Measurements from ENCODE around the gene CD96. TPM values are rescaled to one million over a fixed set of nuclear protein-coding genes. Genes with fewer than 3 reads are reported as not detected.

Gene CD96
- total RNA-seq, 1 donor from 2014 or later: not detected

DNA sequence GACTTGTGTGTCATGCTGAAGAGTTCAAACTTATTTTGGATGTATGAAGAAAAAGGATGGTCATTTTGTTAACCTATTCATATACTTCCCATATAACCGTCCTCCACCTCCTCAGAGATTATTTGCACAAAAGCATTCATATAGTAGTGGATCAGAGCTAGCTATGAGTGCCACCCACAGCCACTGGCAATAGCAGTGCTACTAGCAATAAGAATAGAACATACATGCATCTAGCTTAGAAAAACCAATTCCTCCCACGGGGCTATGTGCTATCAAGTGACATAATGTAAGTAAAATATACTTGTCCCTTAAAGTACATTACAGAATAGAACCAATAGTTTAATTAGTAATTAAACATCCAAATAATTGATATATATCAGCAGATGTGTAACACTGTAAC is 63.5 kb downstream of the CD96 start:
- Mint-ChIP-seq H3K27me3 (ENCODE audit: low read depth) (no peaks in the 10 kb centered on the region), H3K4me1 (peaks cover 4% of the 10 kb centered on the region), H3K9me3 (peaks cover 8% of the 10 kb centered on the region), H3K27ac (ENCODE audit: unreplicated experiment) (no peak overlapping the region), H3K4me3 (no peak overlapping the region), H3K36me3 (ENCODE audit: low read depth) (no peaks in the 10 kb centered on the region)
- TF ChIP-seq, protein P1, sequence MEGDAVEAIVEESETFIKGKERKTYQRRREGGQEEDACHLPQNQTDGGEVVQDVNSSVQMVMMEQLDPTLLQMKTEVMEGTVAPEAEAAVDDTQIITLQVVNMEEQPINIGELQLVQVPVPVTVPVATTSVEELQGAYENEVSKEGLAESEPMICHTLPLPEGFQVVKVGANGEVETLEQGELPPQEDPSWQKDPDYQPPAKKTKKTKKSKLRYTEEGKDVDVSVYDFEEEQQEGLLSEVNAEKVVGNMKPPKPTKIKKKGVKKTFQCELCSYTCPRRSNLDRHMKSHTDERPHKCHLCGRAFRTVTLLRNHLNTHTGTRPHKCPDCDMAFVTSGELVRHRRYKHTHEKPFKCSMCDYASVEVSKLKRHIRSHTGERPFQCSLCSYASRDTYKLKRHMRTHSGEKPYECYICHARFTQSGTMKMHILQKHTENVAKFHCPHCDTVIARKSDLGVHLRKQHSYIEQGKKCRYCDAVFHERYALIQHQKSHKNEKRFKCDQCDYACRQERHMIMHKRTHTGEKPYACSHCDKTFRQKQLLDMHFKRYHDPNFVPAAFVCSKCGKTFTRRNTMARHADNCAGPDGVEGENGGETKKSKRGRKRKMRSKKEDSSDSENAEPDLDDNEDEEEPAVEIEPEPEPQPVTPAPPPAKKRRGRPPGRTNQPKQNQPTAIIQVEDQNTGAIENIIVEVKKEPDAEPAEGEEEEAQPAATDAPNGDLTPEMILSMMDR (conservative IDR thresholded peaks at IDR 0.05): no peak
- DNase-seq (ENCODE audit: low read depth, low spot score): no peak

GRCh38 chr3:111607240-111607920 is 65.4 kb downstream of the CD96 start:
- H3K27ac Mint-ChIP-seq (ENCODE audit: unreplicated experiment): no peak overlapping the region
- TF ChIP-seq, protein P1 (conservative IDR thresholded peaks at IDR 0.05): no peak
- H3K27me3 Mint-ChIP-seq (ENCODE audit: low read depth): no peaks in the 10 kb centered on the region
- no peaks in the 10 kb centered on the region for H3K36me3 Mint-ChIP-seq (ENCODE audit: low read depth)
- no peak overlapping the region for H3K4me3 Mint-ChIP-seq
- H3K4me1 Mint-ChIP-seq: peaks cover 4% of the 10 kb centered on the region
- no peak for DNase-seq (ENCODE audit: low read depth, low spot score)
- peaks cover 8% of the 10 kb centered on the region for H3K9me3 Mint-ChIP-seq

GRCh38 chr3:111608383-111608782 is 66.4 kb downstream of the CD96 start:
- Mint-ChIP-seq H3K27ac (ENCODE audit: unreplicated experiment) (no peak overlapping the region), H3K36me3 (ENCODE audit: low read depth) (no peaks in the 10 kb centered on the region), H3K9me3 (peaks cover 8% of the 10 kb centered on the region), H3K27me3 (ENCODE audit: low read depth) (no peaks in the 10 kb centered on the region), H3K4me1 (peaks cover 4% of the 10 kb centered on the region), H3K4me3 (no peak overlapping the region)
- DNase-seq (ENCODE audit: low read depth, low spot score): no peak
- TF ChIP-seq, protein P1 (conservative IDR thresholded peaks at IDR 0.05): no peak

GRCh38 chr3:111609700-111610099 is 67.7 kb downstream of the CD96 start:
- Mint-ChIP-seq H3K36me3 (ENCODE audit: low read depth) (no peaks in the 10 kb centered on the region), H3K4me1 (peaks cover 4% of the 10 kb centered on the region), H3K27ac (ENCODE audit: unreplicated experiment) (no peak overlapping the region), H3K27me3 (ENCODE audit: low read depth) (no peaks in the 10 kb centered on the region), H3K4me3 (no peak overlapping the region), H3K9me3 (peaks cover 8% of the 10 kb centered on the region)
- DNase-seq (ENCODE audit: low read depth, low spot score): no peak
- TF ChIP-seq, protein P1 (conservative IDR thresholded peaks at IDR 0.05): no peak

DNA sequence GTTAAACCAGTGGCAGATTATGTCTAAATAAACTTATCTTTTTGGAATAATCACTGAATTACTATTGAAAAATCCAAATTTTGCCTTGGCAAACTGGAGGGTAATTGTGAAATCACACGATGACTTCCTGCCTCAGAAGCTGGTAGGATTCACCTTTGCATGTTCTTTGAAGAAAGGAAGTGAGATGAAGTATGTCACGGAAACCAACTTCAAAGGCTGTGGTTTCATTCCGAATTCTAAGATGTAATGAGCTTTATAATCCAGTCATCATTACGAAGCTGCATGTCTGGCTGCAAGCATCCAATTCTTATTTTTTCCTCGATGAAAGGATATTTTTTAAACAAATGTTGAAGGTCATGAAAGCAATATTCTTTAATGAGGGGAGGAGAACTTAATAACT is 68.2 kb downstream of the CD96 start:
- TF ChIP-seq, protein P1 (conservative IDR thresholded peaks at IDR 0.05): no peak

More for the DNA sequence above, 68.2 kb downstream of the CD96 start:
- H3K27me3 Mint-ChIP-seq (ENCODE audit: low read depth): no peaks in the 10 kb centered on the region
- H3K4me3 Mint-ChIP-seq: no peak overlapping the region
- DNase-seq (ENCODE audit: low read depth, low spot score): no peak
- H3K27ac Mint-ChIP-seq (ENCODE audit: unreplicated experiment): no peak overlapping the region
- peaks cover 6% of the 10 kb centered on the region for H3K9me3 Mint-ChIP-seq
- H3K36me3 Mint-ChIP-seq (ENCODE audit: low read depth): no peaks in the 10 kb centered on the region
- peaks cover 4% of the 10 kb centered on the region for H3K4me1 Mint-ChIP-seq
